OCI-LY3 (cell line): ENCODE results near the gene PLCL1.

Source experiments
- H2AFZ ChIP-seq: fragments of 200-600, 300-600 bp; shearing (Covaris generic); 2 replicates; pipeline ENCODE4 v1.6.0; 2014; ENCODE audit warnings: antibody characterized with exemption, low read depth, low read length
- H3K27ac ChIP-seq: fragments of 200-600, 300-600 bp; sonication (generic); 2 replicates; pipeline ENCODE4 v1.5.1; 2014; ENCODE audit warnings: mild to moderate bottlenecking, low read length, moderate library complexity, mixed read lengths
- H3K27me3 ChIP-seq: fragments of 200-600, 300-600 bp; sonication (generic); 2 replicates; pipeline ENCODE4 v1.6.1; 2014; ENCODE audit warnings: low read depth, low read length, mixed read lengths
- H3K36me3 ChIP-seq: fragments of 200-600, 300-600 bp; sonication (generic); replicated peaks from 2 replicates; pipeline ENCODE3; 2014; ENCODE audit warnings: low read depth, low read length, mixed read lengths
- H3K4me1 ChIP-seq: fragments of 300-600, 200-600 bp; sonication (generic); 2 replicates; pipeline ENCODE4 v1.6.1; 2014; ENCODE audit warnings: low read length, mixed read lengths
- H3K4me2 ChIP-seq: fragments of 200-600, 300-600 bp; sonication (generic); 2 replicates; pipeline ENCODE4 v1.6.1; 2014; ENCODE audit warnings: low read length, mixed read lengths
- H3K4me3 ChIP-seq: fragments of 300-600, 200-600 bp; sonication (generic); 2 replicates; pipeline ENCODE4 v1.5.1; 2014; ENCODE audit warnings: antibody characterized with exemption, mild to moderate bottlenecking, low read length, moderate library complexity
- H3K79me2 ChIP-seq: fragments of 300-600, 200-600 bp; shearing (Covaris generic); 2 replicates; pipeline ENCODE4 v1.6.1; 2014; ENCODE audit warnings: mild to moderate bottlenecking, low read length, mixed read lengths
- H3K9ac ChIP-seq: fragments of 300-600, 200-600 bp; shearing (Covaris generic); 2 replicates; pipeline ENCODE4 v1.6.0; 2014; ENCODE audit warnings: mild to moderate bottlenecking, low read length, moderate library complexity
- H3K9me3 ChIP-seq: fragments of 200-600, 300-600 bp; shearing (Covaris generic); 2 replicates; pipeline ENCODE4 v1.6.1; 2014; ENCODE audit warnings: low read length, mixed read lengths; ENCODE audit not compliant: insufficient read depth
- H4K20me1 ChIP-seq: fragments of 200-600, 300-600 bp; sonication (generic); 2 replicates; pipeline ENCODE4 v1.6.1; 2016; ENCODE audit warnings: low read length, mixed read lengths; ENCODE audit not compliant: insufficient read depth
- EZH2phosphoT487 ChIP-seq: fragments of 200-600 bp; shearing (Covaris generic); IDR thresholded peaks from 2 replicates; pipeline ENCODE4 v1.6.1; 2018; ENCODE audit warnings: antibody characterized with exemption, mixed run types, low read depth
- TF ChIP-seq, protein P1 (sequence below): fragments of 200-600, 300-600 bp; sonication (generic); IDR thresholded peaks from 2 replicates; pipeline ENCODE4 v1.5.1; 2014; ENCODE audit warnings: antibody characterized with exemption, low read length, low read depth

PLCL1 gene

GRCh38 chr2:197990356-197990755 is 186.0 kb downstream of the PLCL1 start:
- Histone ChIP-seq H3K27ac (no peak overlapping the region), H3K4me1 (peaks cover 21% of the 10 kb centered on the region), H3K36me3 (no peaks in the 10 kb centered on the region), H3K4me2 (no peak overlapping the region), H3K4me3 (no peak overlapping the region), H3K9ac (no peak overlapping the region), H3K9me3 (no peaks in the 10 kb centered on the region), H3K79me2 (no peaks in the 10 kb centered on the region), H2AFZ (no peak overlapping the region), H4K20me1 (no peaks in the 10 kb centered on the region), H3K27me3 (no peaks in the 10 kb centered on the region)
- TF ChIP-seq EZH2phosphoT487: no peak
- TF ChIP-seq, protein P1, sequence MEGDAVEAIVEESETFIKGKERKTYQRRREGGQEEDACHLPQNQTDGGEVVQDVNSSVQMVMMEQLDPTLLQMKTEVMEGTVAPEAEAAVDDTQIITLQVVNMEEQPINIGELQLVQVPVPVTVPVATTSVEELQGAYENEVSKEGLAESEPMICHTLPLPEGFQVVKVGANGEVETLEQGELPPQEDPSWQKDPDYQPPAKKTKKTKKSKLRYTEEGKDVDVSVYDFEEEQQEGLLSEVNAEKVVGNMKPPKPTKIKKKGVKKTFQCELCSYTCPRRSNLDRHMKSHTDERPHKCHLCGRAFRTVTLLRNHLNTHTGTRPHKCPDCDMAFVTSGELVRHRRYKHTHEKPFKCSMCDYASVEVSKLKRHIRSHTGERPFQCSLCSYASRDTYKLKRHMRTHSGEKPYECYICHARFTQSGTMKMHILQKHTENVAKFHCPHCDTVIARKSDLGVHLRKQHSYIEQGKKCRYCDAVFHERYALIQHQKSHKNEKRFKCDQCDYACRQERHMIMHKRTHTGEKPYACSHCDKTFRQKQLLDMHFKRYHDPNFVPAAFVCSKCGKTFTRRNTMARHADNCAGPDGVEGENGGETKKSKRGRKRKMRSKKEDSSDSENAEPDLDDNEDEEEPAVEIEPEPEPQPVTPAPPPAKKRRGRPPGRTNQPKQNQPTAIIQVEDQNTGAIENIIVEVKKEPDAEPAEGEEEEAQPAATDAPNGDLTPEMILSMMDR: no peak

DNA sequence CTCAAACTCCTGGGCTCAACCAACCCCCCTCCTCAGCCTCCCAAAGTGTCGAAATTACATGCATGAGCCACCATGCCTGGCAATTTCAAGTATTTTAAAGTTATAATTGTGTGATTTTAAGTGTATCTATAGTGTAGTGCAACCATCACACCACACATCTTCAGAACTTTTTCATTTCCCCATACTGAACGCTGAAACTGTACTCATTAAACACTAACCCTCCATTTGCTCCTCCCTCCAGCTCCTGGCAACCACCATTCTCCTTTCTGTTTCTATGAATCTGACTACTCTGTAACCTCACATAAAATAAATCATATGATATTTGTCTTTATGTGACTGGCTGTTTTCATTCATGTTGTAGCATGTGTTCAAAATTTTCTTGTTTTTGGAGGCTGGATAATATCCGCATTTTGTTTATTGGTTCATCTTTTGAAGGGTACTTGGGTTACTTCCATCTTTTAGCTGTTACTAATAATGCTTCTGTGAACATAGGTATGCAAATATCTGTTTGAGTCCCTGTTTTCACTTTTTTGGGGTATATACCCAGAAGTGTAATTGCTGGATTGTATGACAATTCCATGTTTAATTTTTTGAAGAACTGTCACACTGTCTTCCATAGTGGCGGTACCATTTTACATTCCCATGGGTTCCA is 188.2 kb downstream of the PLCL1 start:
- Histone ChIP-seq H2AFZ (peak overlapping the region; percentile 80), H3K27ac (peak overlapping the region; percentile 5; the same call in 1 of the 2 replicates), H3K4me2 (peak overlapping the region; percentile 51), H3K9ac (no peak overlapping the region), H3K27me3 (no peaks in the 10 kb centered on the region), H4K20me1 (no peaks in the 10 kb centered on the region), H3K79me2 (no peaks in the 10 kb centered on the region), H3K4me3 (peak overlapping the region; percentile 4; the same call in 1 of the 2 replicates), H3K4me1 (peaks cover 21% of the 10 kb centered on the region), H3K36me3 (no peaks in the 10 kb centered on the region), H3K9me3 (no peaks in the 10 kb centered on the region)
- TF ChIP-seq, protein P1: no peak
- no peak for TF ChIP-seq EZH2phosphoT487

GRCh38 chr2:197993363-197993762 is 189.0 kb downstream of the PLCL1 start:
- Histone ChIP-seq H2AFZ (no peak overlapping the region), H3K9me3 (no peaks in the 10 kb centered on the region), H3K4me3 (no peak overlapping the region), H3K27ac (no peak overlapping the region), H3K27me3 (no peaks in the 10 kb centered on the region), H3K36me3 (no peaks in the 10 kb centered on the region), H3K9ac (no peak overlapping the region), H3K4me1 (peaks cover 21% of the 10 kb centered on the region), H4K20me1 (no peaks in the 10 kb centered on the region), H3K79me2 (no peaks in the 10 kb centered on the region), H3K4me2 (no peak overlapping the region)
- TF ChIP-seq EZH2phosphoT487: no peak

DNA sequence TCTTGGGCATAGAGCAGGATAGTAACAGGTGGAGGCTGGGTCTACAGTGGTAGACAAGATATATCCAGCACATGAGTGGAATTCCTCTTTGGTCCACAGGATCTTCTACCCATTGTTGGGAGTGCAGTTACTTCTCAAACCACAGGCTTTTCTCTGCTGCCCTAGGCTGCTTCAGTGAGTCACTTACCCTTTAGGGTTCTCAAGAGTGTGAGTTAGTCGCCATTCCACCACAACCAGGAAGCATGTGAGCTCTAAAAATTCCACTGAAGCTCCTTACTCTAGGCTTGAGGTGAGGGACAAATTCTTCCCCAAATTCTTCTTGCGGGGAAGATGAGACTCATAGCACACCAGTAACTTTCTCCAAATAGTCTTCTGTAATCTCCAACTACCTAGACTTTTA is 189.4 kb downstream of the PLCL1 start:
- Histone ChIP-seq H3K9me3 (no peaks in the 10 kb centered on the region), H3K79me2 (no peaks in the 10 kb centered on the region), H3K27me3 (no peaks in the 10 kb centered on the region), H3K27ac (no peak overlapping the region), H3K4me2 (no peak overlapping the region), H2AFZ (no peak overlapping the region), H4K20me1 (no peaks in the 10 kb centered on the region), H3K4me3 (no peak overlapping the region), H3K9ac (no peak overlapping the region), H3K4me1 (peaks cover 21% of the 10 kb centered on the region), H3K36me3 (no peaks in the 10 kb centered on the region)
- no peak for TF ChIP-seq EZH2phosphoT487
- TF ChIP-seq, protein P1: no peak
